GM12878 (cell line): ENCODE data around the gene NDUFV2.

Experiments used
- CEBPB ChIP-seq, 2 experiments: fragments of 150-350 bp in 1 of 2; IDR thresholded peaks; 2 replicates each; pipeline ENCODE4 v1.6.1; 2012 to 2014; ENCODE audit warnings: low read depth in 2 of 2, low read length in 2 of 2, borderline replicate concordance in 1 of 2, inconsistent platforms in 1 of 2
- EZH2 ChIP-seq: IDR thresholded peaks from 2 replicates; pipeline ENCODE4 v1.6.1; 2012; ENCODE audit warnings: low read depth, mild to moderate bottlenecking, control low read depth, inconsistent platforms, low read length, borderline replicate concordance; ENCODE audit not compliant: control insufficient read depth
- FOS ChIP-seq: IDR thresholded peaks from 3 replicates; pipeline ENCODE4 v1.6.1; 2011; ENCODE audit warnings: borderline replicate concordance; ENCODE audit not compliant: insufficient read length; ENCODE audit errors: extremely low read depth
- HDGF ChIP-seq: fragments of 450-650 bp; IDR thresholded peaks from 2 replicates; pipeline ENCODE4 v1.6.1; 2016; ENCODE audit warnings: antibody characterized with exemption
- NFIC ChIP-seq: IDR thresholded peaks from 2 replicates; pipeline ENCODE4 v1.6.1; 2012; ENCODE audit warnings: low read depth, mild to moderate bottlenecking, inconsistent platforms, low read length, moderate library complexity
- NFXL1 ChIP-seq: fragments of 450-650 bp; IDR thresholded peaks from 2 replicates; pipeline ENCODE4 v1.6.1; 2017; ENCODE audit warnings: antibody characterized with exemption, mild to moderate bottlenecking, borderline replicate concordance
- NFYB ChIP-seq: IDR thresholded peaks from 2 replicates; pipeline ENCODE4 v1.6.1; 2011; ENCODE audit warnings: low read depth, mild to moderate bottlenecking, low read length, improper control_type of control experiment, moderate library complexity; ENCODE audit not compliant: insufficient read depth
- PRDM15 ChIP-seq: fragments of 450-650 bp; formaldehyde crosslinking; IDR thresholded peaks from 2 replicates; pipeline ENCODE4 v1.4.0; 2020; ENCODE audit warnings: mild to moderate bottlenecking, moderate library complexity
- RFX5 ChIP-seq: IDR thresholded peaks from 2 replicates; pipeline ENCODE4 v1.6.1; 2011; ENCODE audit warnings: low read depth, low read length, improper control_type of control experiment
- SMAD5 ChIP-seq: IDR thresholded peaks from 2 replicates; pipeline ENCODE4 v1.6.1; 2016; ENCODE audit warnings: antibody characterized with exemption, low read depth
- STAT3 ChIP-seq: IDR thresholded peaks from 2 replicates; pipeline ENCODE4 v1.6.1; 2011; ENCODE audit warnings: low read depth, low read length, improper control_type of control experiment
- SUPT20H ChIP-seq: IDR thresholded peaks from 2 replicates; pipeline ENCODE4 v1.6.1; 2011; ENCODE audit warnings: low read depth, mild to moderate bottlenecking, low read length, moderate library complexity, borderline replicate concordance; ENCODE audit not compliant: control insufficient read depth
- TF ChIP-seq, protein P1 (sequence below), 3 experiments: IDR thresholded peaks in 2 of 3; conservative IDR thresholded peaks in 1 of 3; 2 replicates each; pipeline ENCODE4 v1.5.1; 2011; ENCODE audit warnings: low read depth in 3 of 3, low read length in 3 of 3, mild to moderate bottlenecking in 3 of 3, control low read depth in 2 of 3, moderate library complexity in 2 of 3, inconsistent platforms in 1 of 3, mixed read lengths in 1 of 3; ENCODE audit not compliant: control insufficient read depth in 2 of 3, insufficient read depth in 1 of 3; ENCODE audit errors: extremely low read depth in 1 of 3

DNA sequence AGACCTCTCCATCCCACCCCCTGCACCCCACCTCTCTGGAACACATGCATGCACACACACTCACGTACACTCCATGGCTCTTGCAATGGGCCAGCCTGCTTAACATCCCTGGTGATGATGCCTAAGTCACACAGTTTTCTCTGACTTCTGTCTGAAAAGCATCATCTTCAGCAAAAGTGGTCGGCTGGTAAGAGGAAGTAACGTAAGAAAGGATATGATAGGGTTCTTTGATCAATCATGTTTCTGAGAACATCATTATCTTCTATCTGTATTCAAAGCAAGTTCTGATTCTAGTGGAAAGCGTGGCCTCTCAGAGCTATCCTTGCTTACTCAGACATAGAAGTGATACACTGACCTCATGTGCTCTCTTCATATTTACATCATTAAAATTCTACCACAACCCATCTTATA, 11.4 kb upstream of the NDUFV2 start:
- no peak for TF ChIP-seq EZH2
- TF ChIP-seq, protein P1, sequence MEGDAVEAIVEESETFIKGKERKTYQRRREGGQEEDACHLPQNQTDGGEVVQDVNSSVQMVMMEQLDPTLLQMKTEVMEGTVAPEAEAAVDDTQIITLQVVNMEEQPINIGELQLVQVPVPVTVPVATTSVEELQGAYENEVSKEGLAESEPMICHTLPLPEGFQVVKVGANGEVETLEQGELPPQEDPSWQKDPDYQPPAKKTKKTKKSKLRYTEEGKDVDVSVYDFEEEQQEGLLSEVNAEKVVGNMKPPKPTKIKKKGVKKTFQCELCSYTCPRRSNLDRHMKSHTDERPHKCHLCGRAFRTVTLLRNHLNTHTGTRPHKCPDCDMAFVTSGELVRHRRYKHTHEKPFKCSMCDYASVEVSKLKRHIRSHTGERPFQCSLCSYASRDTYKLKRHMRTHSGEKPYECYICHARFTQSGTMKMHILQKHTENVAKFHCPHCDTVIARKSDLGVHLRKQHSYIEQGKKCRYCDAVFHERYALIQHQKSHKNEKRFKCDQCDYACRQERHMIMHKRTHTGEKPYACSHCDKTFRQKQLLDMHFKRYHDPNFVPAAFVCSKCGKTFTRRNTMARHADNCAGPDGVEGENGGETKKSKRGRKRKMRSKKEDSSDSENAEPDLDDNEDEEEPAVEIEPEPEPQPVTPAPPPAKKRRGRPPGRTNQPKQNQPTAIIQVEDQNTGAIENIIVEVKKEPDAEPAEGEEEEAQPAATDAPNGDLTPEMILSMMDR (IDR thresholded peaks at IDR 0.05 in 2 of 3, conservative IDR thresholded peaks at IDR 0.05 in 1 of 3; ENCODE audit: control insufficient read depth in 2 of 3, extremely low read depth in 1 of 3, insufficient read depth in 1 of 3, low read depth in 3 of 3, low read length in 3 of 3) = no peak
- TF ChIP-seq HDGF = no peak
- TF ChIP-seq STAT3 = no peak
- no peak for TF ChIP-seq NFXL1
- TF ChIP-seq NFYB = no peak
- no peak for TF ChIP-seq PRDM15 (CRISPR knock-in tag)
- TF ChIP-seq SMAD5 = no peak
- TF ChIP-seq SUPT20H = no peak
- TF ChIP-seq NFIC = no peak; the same call in 1 of the 2 replicates
- TF ChIP-seq CEBPB (IDR thresholded peaks at IDR 0.05; ENCODE audit: borderline replicate concordance in 1 of 2, low read depth in 2 of 2, low read length in 2 of 2) = no peak
- no peak for TF ChIP-seq RFX5
- TF ChIP-seq FOS = no peak
